GM18909 (cell line): ENCODE results near the gene ELL2.
A peak's percentile ranks its signal among the peaks of the same experiment; 100 is the strongest.
"Not testable (repeated sequence)": the region's sequence is repeated elsewhere in the genome, so short reads cannot be mapped to it uniquely, and the experiment has no call there.

Experiments used
- ATAC-seq: cut with Tn5 transposase; IDR thresholded peaks from one replicate; pipeline ENCODE4 v1.9.1; 2021; ENCODE audit warnings: mild to moderate bottlenecking; ENCODE audit not compliant: unreplicated experiment, poor library complexity

Gene ELL2

DNA sequence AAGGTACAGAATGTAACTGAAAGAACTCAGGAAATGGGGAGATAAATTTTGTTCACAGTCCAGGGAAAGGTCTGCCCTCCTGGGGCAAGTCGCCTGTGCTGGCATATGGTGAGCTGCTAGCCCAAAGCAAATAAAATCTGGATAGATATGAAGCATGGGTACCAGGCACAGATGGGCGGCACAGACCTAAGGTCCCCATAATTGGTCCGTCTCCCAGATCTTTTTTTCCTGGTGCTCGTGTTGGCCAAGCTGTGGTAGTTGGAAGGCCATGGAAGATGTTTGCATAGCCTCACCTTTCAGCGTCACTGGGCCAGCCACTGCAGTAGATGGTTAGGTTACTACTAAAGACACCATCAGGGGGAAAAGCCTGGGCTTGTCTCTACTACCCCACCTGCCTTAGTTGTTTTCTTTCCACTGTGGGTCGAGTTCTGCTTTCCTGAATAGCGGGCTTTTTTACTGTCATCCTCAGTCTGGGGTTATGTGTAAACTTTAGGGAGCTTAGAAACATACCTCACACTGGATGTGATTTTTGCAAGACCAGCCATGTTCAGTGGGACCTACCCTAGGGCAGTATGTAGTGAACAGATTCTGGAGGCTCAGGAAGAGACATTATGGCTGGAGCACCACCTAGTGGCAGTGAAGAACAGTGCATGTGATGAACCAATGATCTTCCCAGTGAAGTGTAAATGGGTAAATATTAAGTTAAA is 114.9 kb downstream of the ELL2 start:
- ATAC-seq, result peak; percentile 69

DNA sequence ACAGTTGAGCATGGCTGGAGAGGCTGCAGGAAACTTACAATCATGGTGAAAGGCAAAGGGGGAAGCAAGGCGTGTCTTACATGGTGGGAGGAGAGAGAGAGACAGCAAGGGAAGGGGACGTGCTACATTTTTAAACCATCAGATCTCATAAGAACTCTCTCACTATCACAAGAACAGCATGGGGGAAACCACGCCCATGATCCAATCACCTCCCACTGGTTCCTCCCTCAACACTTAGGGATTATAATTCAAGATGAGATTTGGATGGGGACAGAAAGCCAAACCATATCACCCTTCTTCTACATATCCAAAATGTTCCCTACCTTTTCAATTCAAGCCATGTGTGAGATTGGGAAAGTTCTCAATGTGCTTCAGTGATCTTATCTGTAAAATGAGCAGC is 116.3 kb downstream of the ELL2 start:
- no peak for ATAC-seq

DNA sequence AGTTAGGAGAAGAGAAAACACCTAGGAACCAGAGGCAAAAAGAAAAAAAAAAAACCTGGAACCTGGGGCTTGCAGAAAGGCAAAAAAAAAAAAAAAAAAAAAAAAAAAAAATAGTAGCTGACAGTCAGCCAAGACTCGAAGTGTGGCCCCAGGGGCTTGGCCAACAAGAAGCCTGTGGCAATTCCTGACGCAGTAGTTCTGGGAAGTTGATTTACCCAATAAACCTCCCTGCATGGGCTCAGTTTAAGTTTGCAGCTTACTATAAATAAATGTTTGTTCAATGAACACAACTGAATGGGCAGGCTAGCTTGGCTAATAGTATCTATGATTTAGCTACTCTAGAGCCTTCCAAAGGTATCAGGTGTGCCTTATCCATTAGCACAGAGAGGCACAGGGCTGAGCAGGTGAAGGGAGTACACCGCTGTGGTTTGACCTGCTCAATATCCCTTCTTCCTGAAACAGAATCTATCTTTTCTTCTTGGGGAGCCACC is 117.9 kb downstream of the ELL2 start:
- ATAC-seq, result no peak

DNA sequence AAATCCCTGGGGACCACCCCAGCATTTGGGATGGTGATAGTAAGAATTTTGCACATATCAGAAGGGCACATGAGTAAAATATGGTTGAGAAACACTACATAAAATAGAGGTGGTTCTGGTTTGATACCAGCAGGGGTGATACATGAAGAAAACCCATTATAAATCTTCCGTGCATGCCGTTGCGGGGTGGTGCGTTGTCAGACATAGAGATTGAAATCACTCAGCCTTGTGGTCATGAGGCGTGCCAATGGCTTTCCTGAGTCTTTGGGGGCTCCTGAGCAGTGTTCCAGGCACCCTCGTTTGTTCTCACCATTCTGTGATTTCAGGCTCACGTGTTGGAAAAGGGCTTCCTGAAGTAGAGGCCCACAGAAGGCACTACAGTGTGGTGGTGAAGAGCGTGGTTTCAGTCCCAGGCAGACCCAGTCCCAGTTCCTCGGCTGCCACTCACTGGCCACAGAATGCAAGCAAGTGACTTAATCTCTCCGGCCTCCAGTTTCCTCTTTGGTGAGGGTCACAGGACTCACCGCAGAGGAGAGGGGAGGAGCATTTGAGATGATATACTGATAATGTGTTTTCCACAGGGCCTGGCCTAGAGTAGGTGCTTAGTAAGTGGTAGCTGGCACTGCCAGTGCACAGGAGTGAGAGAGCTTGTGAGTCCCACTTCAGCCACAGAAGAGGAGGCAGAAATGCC is 118.7 kb downstream of the ELL2 start:
- peak; percentile 91 for ATAC-seq

DNA sequence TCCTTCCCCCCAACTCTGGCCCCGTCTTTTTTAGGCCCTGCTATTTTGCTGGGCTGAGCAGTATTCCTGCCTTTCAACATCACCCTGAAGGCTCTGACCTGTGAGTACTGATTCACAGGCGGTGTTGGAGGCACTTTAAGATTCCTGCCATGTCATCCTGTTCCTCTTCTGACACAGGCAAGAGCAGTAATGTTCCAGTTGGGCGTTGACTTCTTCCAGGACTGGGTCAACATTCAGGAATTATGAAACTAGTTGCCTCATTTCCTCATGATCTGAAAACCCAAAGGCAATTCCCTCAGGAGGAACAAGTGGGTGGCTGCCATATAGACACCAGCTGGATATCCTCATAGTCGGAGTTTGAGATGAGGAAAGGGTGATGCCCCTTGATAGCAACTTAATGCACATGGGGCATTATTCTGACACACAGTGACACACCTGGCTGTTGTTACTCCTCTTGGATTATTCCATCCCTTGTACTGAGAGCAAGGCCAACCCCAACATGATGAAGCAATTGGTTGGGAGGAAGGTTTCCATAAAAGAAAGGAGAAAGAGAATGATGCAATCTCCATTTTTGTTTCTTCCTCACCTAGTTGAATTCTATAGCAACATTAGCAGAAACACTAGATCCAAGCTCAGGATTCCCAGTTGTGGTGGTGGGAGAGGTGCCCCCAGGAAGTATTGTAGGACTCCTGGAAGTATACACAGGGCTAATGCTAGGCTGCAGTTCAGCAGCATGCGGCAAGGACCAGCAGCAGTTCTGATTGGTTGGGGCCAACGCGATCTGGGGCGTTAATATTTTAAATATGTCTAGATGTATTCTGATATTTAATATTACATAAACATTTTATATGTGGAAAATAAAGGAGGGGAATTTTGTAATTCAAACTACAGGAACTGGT is 119.5 kb downstream of the ELL2 start:
- ATAC-seq, result no peak

DNA sequence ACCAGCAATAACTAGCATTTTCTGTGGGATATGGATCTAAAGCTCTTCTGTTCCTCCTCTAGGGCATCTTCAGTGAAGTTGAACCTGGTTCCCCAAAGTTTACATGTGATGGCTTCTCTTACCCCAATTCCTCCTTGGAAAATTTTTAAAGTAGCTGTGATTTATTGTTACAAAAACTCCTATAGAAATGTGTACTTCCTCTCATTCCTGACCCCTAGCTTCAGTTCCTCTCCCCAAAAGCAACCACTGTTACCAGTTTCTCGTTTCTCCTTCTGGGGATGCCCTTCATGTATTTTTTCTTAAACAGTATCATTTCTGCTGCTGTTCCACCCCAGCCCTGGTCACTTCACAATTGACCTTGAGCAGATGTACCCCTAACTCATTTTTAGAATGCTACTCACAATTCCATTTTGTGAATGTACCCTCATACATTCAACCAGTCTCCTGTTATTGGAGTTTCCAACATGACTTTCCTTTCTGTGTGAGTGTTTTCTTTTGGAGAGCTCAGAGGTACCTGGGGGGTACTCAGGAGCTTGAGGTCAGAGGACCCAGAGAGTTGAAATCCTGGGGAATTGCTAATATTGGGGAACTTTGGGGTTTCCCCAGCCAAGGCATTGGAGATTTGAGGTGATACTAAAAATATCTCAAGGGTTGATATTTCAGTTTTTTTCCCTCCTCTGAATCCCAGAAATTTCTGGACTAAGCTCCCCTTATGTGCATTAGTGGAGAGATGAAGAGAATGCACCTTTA is 120.5 kb downstream of the ELL2 start:
- ATAC-seq, result no peak

DNA sequence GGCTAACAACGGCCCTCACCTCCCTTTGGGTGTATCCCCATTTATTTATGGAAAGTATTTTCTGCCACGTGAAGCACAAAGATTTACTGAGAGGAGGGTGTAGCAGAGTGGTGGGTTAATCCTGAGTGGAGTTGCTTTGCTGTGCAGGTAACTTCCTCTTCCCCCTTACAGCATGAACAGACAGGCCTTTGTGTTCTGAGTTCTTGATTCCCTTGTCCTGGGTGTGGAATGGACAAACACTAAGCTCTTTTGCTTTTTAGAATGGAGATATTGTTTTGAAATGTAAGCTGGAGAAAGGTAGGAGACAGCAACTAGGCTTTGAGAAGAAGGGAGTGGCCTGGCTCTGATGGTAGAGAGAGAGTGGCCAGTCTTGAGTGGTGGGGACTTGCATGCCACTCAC is 122.0 kb downstream of the ELL2 start:
- no peak for ATAC-seq

DNA sequence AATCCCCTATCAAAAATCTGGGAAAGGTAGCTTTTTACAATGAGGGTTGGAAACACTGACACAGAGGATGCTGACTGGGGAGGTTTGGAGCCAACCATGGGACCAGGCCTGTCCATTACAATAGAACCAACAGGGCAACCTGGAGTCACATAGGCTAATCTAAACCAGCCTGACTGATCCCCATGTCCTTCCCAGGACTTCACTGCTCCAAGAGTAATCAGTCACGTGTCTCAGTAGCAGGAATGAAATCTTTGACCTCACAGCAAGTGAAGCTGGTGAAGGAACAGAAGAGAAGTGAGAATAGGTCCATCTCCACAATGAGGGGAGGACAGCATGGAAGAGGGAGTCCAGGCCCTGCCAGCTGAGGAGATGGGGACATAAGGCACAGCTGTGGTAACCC is 123.1 kb downstream of the ELL2 start:
- ATAC-seq, result no peak

DNA sequence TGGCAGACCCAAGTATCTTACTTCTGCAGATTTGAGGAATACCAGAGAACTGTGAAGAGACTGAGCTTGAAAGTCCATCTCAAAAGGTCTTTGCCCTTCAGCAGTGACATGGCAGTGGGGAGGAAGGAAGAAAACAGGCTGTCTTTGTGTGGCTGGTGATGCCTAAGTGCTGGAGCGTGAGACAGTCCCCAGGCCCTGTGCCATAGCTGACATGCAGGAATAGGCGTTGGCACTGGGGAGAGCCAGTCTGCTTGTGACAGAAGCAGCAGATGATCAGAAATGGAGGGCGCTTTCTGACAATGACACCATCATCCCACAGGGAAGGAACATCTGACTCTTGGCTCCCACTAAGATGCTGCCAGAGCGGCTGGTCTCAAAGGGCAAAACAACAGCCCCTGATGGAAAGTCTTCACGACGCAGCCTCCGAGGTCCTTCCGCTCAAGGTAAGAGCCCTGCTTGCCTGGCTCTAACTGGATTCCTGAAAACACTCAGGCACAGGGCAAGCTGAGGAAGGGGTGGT is 123.6 kb downstream of the ELL2 start:
- no peak for ATAC-seq

DNA sequence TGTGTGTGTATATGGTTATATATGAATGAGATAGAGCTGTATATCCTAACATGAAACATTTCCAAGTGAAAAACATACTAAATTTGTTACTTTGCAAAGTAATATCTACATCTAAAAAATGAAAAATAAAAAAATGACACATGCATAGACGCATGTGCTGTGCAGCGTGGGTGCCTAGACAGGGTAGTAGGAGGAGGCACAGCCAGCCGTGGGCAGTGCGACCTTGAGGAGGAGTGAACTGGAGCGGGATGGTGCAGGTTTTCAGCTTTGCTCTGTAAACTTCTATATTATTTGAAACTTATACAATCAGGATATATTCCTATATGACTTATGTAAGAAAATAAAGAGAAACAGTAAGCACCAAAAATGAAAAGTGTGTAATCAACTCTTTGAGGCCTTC is 124.2 kb downstream of the ELL2 start:
- no peak for ATAC-seq

DNA sequence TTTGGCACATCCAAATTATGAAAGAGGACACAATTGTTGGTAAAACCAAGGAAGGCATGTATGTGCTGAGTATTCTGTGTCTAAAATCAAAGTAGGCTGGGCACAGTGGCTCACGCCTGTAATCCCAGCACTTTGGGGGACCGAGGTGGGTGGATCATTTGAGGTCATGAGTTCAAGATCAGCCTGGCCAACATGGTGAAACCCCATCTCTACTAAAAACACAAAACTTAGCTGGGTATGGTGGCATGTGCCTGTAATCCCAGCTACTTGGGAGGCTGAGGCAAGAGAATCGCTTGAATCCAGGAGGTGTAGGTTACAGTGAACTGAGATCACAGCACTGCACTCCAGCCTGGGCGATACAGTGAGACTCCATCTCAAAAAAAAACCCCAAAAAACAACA is 124.7 kb downstream of the ELL2 start:
- not testable (repeated sequence) for ATAC-seq

DNA sequence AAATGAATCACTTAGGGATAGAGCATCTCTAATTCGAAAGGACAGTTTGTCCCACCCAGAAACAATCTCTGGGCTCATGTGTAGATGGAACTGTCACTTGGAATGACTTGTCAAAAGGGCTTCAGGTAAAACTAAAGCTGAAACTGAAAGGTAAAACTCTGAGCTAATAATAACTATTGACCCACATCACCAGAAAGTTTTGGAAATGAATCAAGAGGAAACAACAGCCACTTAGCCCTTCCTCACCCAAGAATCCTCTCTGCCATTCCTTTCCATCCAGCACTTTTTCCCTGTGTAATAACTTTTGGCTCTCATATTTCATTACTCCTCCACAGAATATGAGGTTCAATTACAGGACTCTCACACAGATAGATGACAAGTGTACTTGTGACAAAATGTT is 125.1 kb downstream of the ELL2 start:
- ATAC-seq, result no peak

DNA sequence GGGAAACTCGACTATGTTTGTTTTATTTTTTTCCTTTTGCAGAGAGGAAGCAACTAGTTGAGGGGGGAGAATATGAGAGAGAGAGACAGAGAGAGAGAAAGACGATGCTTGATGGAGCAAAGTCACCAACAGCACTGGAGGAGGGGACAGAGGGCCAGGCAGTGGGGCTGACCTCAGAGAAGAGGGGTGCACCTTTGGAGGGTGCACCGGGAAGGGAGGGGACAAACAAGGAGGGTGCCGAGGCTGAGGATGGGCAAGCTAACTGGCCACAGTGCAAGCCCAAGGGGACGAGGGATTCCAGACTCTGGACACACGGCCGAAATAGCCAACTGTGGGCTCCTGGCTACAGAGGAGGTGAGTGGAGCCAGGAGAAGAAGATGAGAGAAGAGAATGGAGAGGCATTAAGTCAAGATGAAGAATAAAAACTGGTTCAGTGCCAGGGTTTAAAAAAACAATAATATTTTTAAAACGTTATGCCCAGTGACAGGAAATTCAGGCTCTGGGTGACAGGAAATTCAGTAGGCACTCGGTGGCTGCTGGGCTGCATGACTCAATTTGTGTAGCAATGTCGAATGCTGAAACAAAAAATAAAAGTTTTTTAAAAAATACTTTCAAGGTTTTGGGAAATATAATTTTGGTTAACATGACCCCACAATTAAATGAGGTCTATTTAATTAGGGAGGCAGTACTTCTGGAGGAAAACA is 125.8 kb downstream of the ELL2 start:
- no peak for ATAC-seq
